Body of pancreas (tissue), 4 donors: ENCODE data around the gene COMMD9. TPM values are rescaled to one million over a fixed set of nuclear protein-coding genes. Genes with fewer than 3 reads are reported as not detected.

Experiments
- ATAC-seq: fragments of 150-250 bp; one replicate; pipeline ENCODE4 v1.9.1; 2016
- DNase-seq, 4 donors: peaks; one replicate each; pipeline ENCODE4 v3.0.0-alpha.2; 2019
- H3K27ac ChIP-seq, 4 donors: fragments of 200-600 bp; sonication (generic); 1 replicate in 3 of 4; 2 replicates in 1 of 4; pipeline versions ENCODE4 v1.5.1 to v1.6.1; 2016 to 2019; ENCODE audit warnings: mild to moderate bottlenecking in 1 of 4, mixed read lengths in 1 of 4, moderate library complexity in 1 of 4
- H3K27me3 ChIP-seq, 2 donors: fragments of 200-600 bp; sonication (generic); one replicate each; pipeline ENCODE4 v1.6.0; 2016; ENCODE audit warnings: mild to moderate bottlenecking in 1 of 2
- H3K36me3 ChIP-seq, 2 donors: fragments of 200-600 bp; sonication (generic); replicated peaks in 1 of 2; 2 replicates each; pipeline ENCODE4 v1.5.1; 2016; ENCODE audit warnings: low read depth in 2 of 2; ENCODE audit not compliant: insufficient read depth in 1 of 2
- H3K4me1 ChIP-seq: fragments of 200-600 bp; sonication (generic); one replicate; pipeline ENCODE4 v1.6.0; 2016
- H3K4me3 ChIP-seq, 2 donors: fragments of 200-600 bp; sonication (generic); 1 replicate in 1 of 2; 2 replicates in 1 of 2; pipeline ENCODE4 v1.5.1; 2016 to 2019
- H3K9me3 ChIP-seq, 3 donors: fragments of 200-600 bp; sonication (generic); 1 replicate in 2 of 3; 2 replicates in 1 of 3; pipeline ENCODE4 v1.5.1; 2016
- CTCF ChIP-seq, 7 experiments: fragments of 450-650 bp in 4 of 7; fragments of 200-600 bp in 3 of 7; sonication (generic) in 3 of 7; IDR thresholded peaks; one replicate each; pipeline ENCODE4 v1.5.1; 2016 to 2019; ENCODE audit warnings: antibody characterized with exemption in 7 of 7
- POLR2A ChIP-seq, 3 donors: fragments of 450-650 bp; IDR thresholded peaks; one replicate each; pipeline ENCODE4 v1.6.1; 2016; ENCODE audit warnings: antibody characterized with exemption in 3 of 3, mild to moderate bottlenecking in 2 of 3
- WGBS, 2 donors: methylation state at CpG; one replicate each; pipeline ENCODE4 v1.1.5; 2017; 5-methylcytosine and 5-hydroxymethylcytosine counted together
- intact Hi-C: fragments of 100-400 bp; cut with DNase I; formaldehyde crosslinking; loops from one replicate; pipeline ENCODE4 v1.15.1; 2023
- total RNA-seq, 2 donors: library from RNA; depleted of rRNA; stranded (reverse); fragments of >200 nt; gene quantifications; one replicate each; pipeline ENCODE4 v1.1.0, GENCODE V29; 2016

The COMMD9 gene
- 10 to 100 TPM; 26.4 to 28.5 TPM for total RNA-seq

- intact Hi-C loops = no loop called here
- DNase-seq = peak; percentile 92 to 97 (median 94)
- Histone ChIP-seq H3K9me3 (no peaks in the 10 kb centered on the region), H3K4me1 (peaks cover 18% of the 10 kb centered on the region), H3K27me3 (no peaks in the 10 kb centered on the region), H3K27ac (peak within 1 kb of the TSS in 3 of 4 donors; percentile 38 to 77 (median 64)), H3K36me3 (no peaks in the 10 kb centered on the region), H3K4me3 (peak within 1 kb of the TSS; percentile 59 to 84)
- 0 to 1% methylated on average over 18 to 31 of the region's 31 CpGs for WGBS, 2 donors
- TF ChIP-seq POLR2A (IDR thresholded peaks at IDR 0.05) = peak; percentile 39 to 85 (median 82)
- TF ChIP-seq CTCF (IDR thresholded peaks at IDR 0.05) = peak in 1 of 7 experiments; percentile 19
- ATAC-seq = peak; percentile 97
Measured at GRCh38 chr11:36289226-36289852, at the start of gene COMMD9. TSS of gene COMMD9 (minus strand) at chr11:36289424. CDS start at chr11:36289412, 12 bp downstream.

- no peak overlapping the region for H3K27ac ChIP-seq
- DNase-seq (peak in 1 of 4 donors; percentile 5), ATAC-seq (no peak)
- H3K4me3 ChIP-seq = no peak overlapping the region
- TF ChIP-seq POLR2A (IDR thresholded peaks at IDR 0.05) (no peak), CTCF (IDR thresholded peaks at IDR 0.05) (no peak)
- no peaks in the 10 kb centered on the region for H3K9me3 ChIP-seq
- intact Hi-C loops = no loop called here
- no peaks in the 10 kb centered on the region for H3K4me1 ChIP-seq
- no peaks in the 10 kb centered on the region for H3K27me3 ChIP-seq
- no peaks in the 10 kb centered on the region for H3K36me3 ChIP-seq
- 57 to 75% methylated on average over 2 of the region's 2 CpGs for WGBS, 2 donors
Measured at GRCh38 chr11:36333897-36334296, 44.7 kb upstream of the COMMD9 start.

- 86 to 93% methylated on average over 1 of the region's 1 CpG for WGBS, 2 donors
- no peak for TF ChIP-seq CTCF (IDR thresholded peaks at IDR 0.05)
- TF ChIP-seq POLR2A (IDR thresholded peaks at IDR 0.05) = no peak
- Histone ChIP-seq H3K4me3 (no peak overlapping the region), H3K27ac (no peak overlapping the region), H3K4me1 (no peaks in the 10 kb centered on the region), H3K9me3 (no peaks in the 10 kb centered on the region), H3K36me3 (no peaks in the 10 kb centered on the region), H3K27me3 (no peaks in the 10 kb centered on the region)
- ATAC-seq (no peak), DNase-seq (no peak)
- intact Hi-C loops = no loop called here
Measured at GRCh38 chr11:36333468-36333867, 44.2 kb upstream of the COMMD9 start.

- Histone ChIP-seq H3K9me3 (no peaks in the 10 kb centered on the region), H3K4me3 (no peak overlapping the region), H3K27me3 (no peaks in the 10 kb centered on the region), H3K27ac (no peak overlapping the region), H3K36me3 (no peaks in the 10 kb centered on the region), H3K4me1 (no peaks in the 10 kb centered on the region)
- 79 to 90% methylated on average over 2 of the region's 2 CpGs for WGBS, 2 donors
- DNase-seq (no peak), ATAC-seq (no peak)
- intact Hi-C loops = no loop called here
- TF ChIP-seq POLR2A (IDR thresholded peaks at IDR 0.05) = no peak
- TF ChIP-seq CTCF (IDR thresholded peaks at IDR 0.05) = no peak
Measured at GRCh38 chr11:36330411-36330810, 41.2 kb upstream of the COMMD9 start.
